ENCODE data around the gene CUEDC1. TPM values are rescaled to one million over a fixed set of nuclear protein-coding genes. Genes with fewer than 3 reads are reported as not detected.
A peak's percentile ranks its signal among the peaks of the same experiment; 100 is the strongest.

Gene CUEDC1
- polyA plus RNA-seq, 2 of the 4 experiments (the other 2 are of a cell fraction), result 44.3 to 90.6 TPM

DNA sequence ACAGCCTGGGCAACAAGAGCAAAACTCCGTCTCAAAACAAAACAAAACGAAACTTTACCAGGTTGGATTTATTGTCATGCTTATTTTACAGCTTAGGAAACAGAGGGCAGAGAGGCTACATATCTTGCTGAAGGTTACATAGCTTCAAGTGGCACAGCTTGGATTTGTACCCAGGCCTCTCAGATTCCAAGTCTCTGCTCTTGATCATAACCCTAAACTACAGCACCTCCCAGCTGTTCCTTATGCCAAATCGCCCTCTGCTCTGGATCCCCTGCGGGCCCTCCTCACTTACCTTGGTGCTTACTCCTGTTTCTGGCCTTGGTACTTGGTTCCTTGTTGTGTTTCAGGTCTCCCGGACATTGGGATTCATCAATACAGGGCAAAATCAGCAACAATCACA is 11.7 kb upstream of the CUEDC1 start:
- ChIA-PET POLR2A (interaction anchor here (1.3 to 1.4 kb wide), 2 partner anchors 16 to 18 kb away, joined by 3 to 4 read pairs; no protein-coding TSS in a partner anchor), CTCF (interaction anchor here (0.9 to 26.8 kb wide), 9 partner anchors 6 to 131 kb away, joined by 3 to 386 read pairs (median 9); partner anchors contain the start of gene CUEDC1)
- H3K9me3 ChIP-seq, result no peaks in the 10 kb centered on the region
- H3K4me2 ChIP-seq, result no peak overlapping the region
- ATAC-seq, result no peak
- FAIRE-seq, result no peak
- DNase-seq (ENCODE audit: low read depth in 1 of 2, low spot score in 1 of 2), result no peak
- peak overlapping the region in 1 of 2 experiments; percentile 31; a peak in 1 of 6 replicates for H3K27ac ChIP-seq
- peaks cover 14% of the 10 kb centered on the region for H3K4me1 ChIP-seq
- 82% methylated on average over 5 of the region's 5 CpGs for WGBS (ENCODE audit: missing lambda C conversion rate)
- no peak overlapping the region for H3K4me3 ChIP-seq
- TF ChIP-seq SMC3 (IDR thresholded peaks at IDR 0.05) (no peak), ZSCAN20 (CRISPR knock-in tag; IDR thresholded peaks at IDR 0.05) (no peak), MYC (IDR thresholded peaks at IDR 0.05; ENCODE audit: borderline replicate concordance, low read length) (no peak), REST (IDR thresholded peaks at IDR 0.05) (no peak), CEBPB (IDR thresholded peaks at IDR 0.05) (no peak), KDM5A (IDR thresholded peaks at IDR 0.05) (no peak), HEYL (CRISPR knock-in tag; IDR thresholded peaks at IDR 0.05) (no peak), RNF2 (IDR thresholded peaks at IDR 0.05; ENCODE audit: borderline replicate concordance, low read depth) (no peak)

DNA sequence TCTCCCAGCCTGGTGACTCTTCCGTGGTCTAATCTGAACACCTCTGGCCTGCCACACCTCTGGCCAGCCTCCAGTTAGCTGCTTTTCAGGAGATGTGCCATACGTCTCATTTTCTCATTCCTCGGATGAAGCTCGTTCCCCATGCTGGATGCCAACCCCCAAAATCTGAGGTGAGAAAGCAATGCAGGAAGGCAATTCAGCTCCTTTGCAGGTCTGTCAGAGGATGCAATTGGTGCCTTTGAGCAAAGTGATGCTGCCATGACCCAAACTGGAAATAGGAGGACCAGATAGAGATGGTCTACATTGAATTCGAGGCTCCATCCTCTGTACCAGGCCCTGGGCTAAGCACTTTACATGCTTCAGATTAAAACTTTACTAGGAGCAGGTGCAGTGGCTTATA is 11.0 kb upstream of the CUEDC1 start:
- FAIRE-seq (no peak), ATAC-seq (no peak), DNase-seq (ENCODE audit: low read depth in 1 of 2, low spot score in 1 of 2) (no peak)
- Histone ChIP-seq H3K27ac (no peak overlapping the region), H3K4me1 (peaks cover 16% of the 10 kb centered on the region), H3K9me3 (no peaks in the 10 kb centered on the region), H3K4me2 (no peak overlapping the region), H3K4me3 (no peak overlapping the region)
- POLR2A ChIA-PET, result interaction anchor here (1.3 to 1.4 kb wide), 2 partner anchors 17 to 18 kb away, joined by 3 to 4 read pairs; no protein-coding TSS in a partner anchor
- CTCF ChIA-PET, result interaction anchor here (1.4 to 26.8 kb wide), 6 partner anchors 7 to 115 kb away, joined by 3 to 386 read pairs (median 20); partner anchors contain the start of gene CUEDC1
- 91% methylated on average over 5 of the region's 5 CpGs for WGBS (ENCODE audit: missing lambda C conversion rate)
- TF ChIP-seq CHD2 (IDR thresholded peaks at IDR 0.05; ENCODE audit: low read length, partially characterized antibody) (no peak), FOSL2 (IDR thresholded peaks at IDR 0.05) (no peak), FOSL2 (CRISPR knock-in tag; IDR thresholded peaks at IDR 0.05) (no peak), RFX5 (IDR thresholded peaks at IDR 0.05) (no peak), ZFP36 (IDR thresholded peaks at IDR 0.05; ENCODE audit: borderline replicate concordance, partially characterized antibody) (no peak), HOXA7 (CRISPR knock-in tag; IDR thresholded peaks at IDR 0.05) (no peak), CEBPB (IDR thresholded peaks at IDR 0.05) (no peak), SREBF2 (IDR thresholded peaks at IDR 0.05) (no peak), NFE2L2 (conservative IDR thresholded peaks at IDR 0.05; ENCODE audit: low read length) (no peak), NPAS2 (CRISPR knock-in tag; IDR thresholded peaks at IDR 0.05; ENCODE audit: borderline replicate concordance) (no peak)
- TF ChIP-seq, protein P1, sequence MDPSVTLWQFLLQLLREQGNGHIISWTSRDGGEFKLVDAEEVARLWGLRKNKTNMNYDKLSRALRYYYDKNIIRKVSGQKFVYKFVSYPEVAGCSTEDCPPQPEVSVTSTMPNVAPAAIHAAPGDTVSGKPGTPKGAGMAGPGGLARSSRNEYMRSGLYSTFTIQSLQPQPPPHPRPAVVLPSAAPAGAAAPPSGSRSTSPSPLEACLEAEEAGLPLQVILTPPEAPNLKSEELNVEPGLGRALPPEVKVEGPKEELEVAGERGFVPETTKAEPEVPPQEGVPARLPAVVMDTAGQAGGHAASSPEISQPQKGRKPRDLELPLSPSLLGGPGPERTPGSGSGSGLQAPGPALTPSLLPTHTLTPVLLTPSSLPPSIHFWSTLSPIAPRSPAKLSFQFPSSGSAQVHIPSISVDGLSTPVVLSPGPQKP (IDR thresholded peaks at IDR 0.05; ENCODE audit: low read depth, low read length), result no peak

GRCh38 chr17:57965521-57966160 is 10.4 kb upstream of the CUEDC1 start:
- WGBS (ENCODE audit: missing lambda C conversion rate), result 93% methylated on average over 26 of the region's 26 CpGs
- no peak overlapping the region for H3K4me3 ChIP-seq
- ChIA-PET CTCF (interaction anchor here (1.4 to 26.8 kb wide), 8 partner anchors 7 to 115 kb away, joined by 3 to 386 read pairs (median 12); partner anchors contain the start of gene CUEDC1), POLR2A (interaction anchor here (1.3 to 1.4 kb wide), 2 partner anchors 17 kb away, joined by 3 to 4 read pairs; no protein-coding TSS in a partner anchor)
- H3K9me3 ChIP-seq, result no peaks in the 10 kb centered on the region
- DNase-seq (ENCODE audit: low read depth in 1 of 2, low spot score in 1 of 2) (no peak), ATAC-seq (no peak), FAIRE-seq (no peak)
- no peak overlapping the region for H3K4me2 ChIP-seq
- peaks cover 16% of the 10 kb centered on the region for H3K4me1 ChIP-seq
- H3K27ac ChIP-seq, result no peak overlapping the region
- TF ChIP-seq NR3C1 (IDR thresholded peaks at IDR 0.05), result no peak
- no peak for TF ChIP-seq USF2 (IDR thresholded peaks at IDR 0.05)
- no peak for TF ChIP-seq BCL3 (IDR thresholded peaks at IDR 0.05)
- TF ChIP-seq, protein P2, sequence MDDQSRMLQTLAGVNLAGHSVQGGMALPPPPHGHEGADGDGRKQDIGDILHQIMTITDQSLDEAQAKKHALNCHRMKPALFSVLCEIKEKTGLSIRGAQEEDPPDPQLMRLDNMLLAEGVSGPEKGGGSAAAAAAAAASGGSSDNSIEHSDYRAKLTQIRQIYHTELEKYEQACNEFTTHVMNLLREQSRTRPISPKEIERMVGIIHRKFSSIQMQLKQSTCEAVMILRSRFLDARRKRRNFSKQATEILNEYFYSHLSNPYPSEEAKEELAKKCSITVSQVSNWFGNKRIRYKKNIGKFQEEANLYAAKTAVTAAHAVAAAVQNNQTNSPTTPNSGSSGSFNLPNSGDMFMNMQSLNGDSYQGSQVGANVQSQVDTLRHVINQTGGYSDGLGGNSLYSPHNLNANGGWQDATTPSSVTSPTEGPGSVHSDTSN (IDR thresholded peaks at IDR 0.05), result no peak
